HG03342 (cell line): ENCODE results near the gene PLCXD1.
"Not testable (repeated sequence)": the region's sequence is repeated elsewhere in the genome, so short reads cannot be mapped to it uniquely, and the experiment has no call there.

ENCODE experiments used
- ATAC-seq: cut with Tn5 transposase; IDR thresholded peaks from one replicate; pipeline ENCODE4 v1.9.1; 2021; ENCODE audit warnings: mild to moderate bottlenecking, moderate library complexity; ENCODE audit not compliant: unreplicated experiment

Gene PLCXD1

DNA sequence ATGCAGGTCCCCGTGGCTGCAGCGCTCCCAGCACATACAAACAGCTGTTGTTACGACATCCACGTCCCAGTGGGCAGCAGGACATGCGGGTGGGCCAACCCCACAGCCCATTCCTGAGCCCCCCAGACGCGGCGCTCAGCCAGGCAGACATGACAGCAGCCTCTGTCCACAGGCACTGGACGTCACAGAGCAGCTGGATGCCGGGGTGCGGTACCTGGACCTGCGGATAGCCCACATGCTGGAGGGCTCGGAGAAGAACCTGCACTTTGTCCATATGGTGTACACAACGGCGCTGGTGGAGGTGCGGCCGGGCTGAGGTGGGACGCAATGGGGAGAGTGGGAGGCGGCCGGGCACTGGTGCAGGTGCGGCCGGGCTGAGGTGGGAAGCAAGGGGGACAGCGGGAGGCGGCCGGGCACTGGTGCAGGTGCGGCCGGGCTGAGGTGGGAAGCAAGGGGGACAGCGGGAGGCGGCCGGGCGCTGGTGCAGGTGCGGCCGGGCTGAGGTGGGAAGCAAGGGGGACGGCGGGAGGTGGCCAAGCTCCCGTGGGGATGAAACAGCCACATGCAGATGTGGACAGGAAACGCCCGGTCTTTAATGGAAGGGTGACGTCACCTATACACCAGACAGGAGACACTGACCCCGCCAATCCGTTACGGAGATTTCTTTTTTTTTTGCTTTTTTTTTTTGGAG lies 9.4 kb downstream of the PLCXD1 start:
- ATAC-seq = no peak

DNA sequence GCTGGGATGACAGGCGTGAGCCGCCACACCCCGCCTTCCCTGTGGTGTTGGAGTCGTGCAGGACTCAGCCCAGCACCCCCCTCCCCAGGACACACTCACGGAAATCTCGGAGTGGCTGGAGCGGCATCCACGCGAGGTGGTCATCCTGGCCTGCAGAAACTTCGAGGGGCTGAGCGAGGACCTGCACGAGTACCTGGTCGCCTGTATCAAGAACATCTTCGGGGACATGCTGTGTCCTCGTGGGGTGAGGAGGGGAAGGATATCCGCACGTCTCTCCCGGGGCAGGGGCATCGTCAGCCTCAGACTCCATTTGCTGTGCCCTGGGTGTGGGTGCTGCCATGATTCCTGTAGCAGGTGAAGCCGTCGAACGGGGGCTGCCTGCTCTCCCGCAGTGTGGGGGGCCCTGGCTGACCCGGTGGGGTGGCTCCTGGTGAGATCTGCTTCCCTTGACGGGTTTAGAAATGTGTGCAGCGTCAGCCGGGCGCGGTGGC lies 10.3 kb downstream of the PLCXD1 start:
- no peak for ATAC-seq

DNA sequence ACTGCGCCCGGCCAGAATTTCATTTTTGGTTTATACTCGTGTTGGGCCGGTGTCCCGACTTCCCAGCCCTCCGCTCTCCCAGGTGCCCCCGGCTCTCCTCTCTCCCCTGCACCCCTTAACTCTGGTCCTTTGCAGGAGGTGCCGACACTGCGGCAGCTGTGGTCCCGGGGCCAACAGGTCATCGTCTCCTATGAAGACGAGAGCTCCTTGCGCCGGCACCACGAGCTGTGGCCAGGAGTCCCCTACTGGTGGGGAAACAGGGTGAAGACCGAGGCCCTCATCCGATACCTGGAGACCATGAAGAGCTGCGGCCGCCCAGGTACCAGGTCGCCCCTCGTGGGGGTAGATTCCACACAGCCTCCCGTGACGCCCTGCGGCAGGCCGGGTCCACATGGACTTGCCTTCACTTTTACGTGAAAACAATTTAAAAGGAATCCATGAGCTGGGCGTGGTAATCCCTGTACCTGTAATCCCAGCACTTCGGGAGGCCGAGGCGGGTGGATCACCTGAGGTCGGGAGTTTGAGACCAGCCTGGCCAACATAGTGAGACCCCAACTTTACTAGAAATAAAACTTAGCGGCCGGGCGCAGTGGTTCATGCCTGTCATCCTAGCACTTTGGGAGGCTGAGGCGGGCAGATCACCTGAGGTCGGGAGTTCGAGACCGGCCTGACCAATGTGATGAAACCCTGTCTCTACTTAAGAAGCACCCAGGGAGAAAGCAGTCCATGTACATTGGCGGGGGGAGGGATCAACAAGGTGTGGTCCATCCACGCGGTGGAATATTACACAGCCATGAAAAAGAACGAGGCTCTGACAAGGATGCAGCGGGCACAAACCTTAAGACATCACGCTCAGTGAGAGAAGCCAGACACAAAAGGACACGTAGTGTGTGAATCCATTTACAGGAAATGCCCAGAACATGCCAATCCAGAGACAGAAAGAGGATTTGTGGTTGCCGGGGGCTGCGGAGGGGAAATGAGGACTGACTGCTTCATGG lies 12.0 kb downstream of the PLCXD1 start:
- no peak for ATAC-seq

DNA sequence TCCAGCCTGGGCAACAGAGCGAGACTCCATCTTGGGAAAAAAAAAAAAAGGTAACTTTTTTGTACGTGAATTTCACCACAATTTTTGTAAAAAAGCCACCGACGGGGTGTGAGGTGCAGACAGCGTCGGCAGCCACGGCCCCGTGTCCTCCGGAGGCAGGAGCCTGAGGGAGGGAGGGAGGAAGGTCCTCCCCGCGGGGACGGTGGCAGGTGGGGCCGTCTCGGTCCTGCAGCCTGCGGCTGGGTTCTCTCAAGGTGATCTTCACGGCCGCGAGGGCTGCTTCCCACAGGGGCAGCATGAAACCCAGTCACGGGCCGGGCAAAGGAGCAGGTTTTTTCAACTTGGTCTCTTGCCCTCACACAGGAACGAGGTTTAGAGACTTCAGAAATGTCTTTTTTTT lies 14.0 kb downstream of the PLCXD1 start:
- no peak for ATAC-seq

DNA sequence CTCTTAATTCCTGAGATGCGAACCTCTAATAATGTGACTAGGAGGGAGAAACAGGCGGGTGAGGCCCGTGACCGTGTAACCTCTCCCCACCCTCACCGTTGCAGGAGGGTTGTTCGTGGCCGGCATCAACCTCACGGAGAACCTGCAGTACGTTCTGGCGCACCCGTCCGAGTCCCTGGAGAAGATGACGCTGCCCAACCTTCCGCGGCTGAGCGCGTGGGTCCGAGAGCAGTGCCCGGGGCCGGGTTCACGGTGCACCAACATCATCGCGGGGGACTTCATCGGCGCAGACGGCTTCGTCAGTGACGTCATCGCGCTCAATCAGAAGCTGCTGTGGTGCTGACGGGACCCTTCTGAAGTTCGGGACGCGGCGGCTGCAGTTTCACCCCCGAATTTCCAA lies 17.8 kb downstream of the PLCXD1 start:
- no peak for ATAC-seq

DNA sequence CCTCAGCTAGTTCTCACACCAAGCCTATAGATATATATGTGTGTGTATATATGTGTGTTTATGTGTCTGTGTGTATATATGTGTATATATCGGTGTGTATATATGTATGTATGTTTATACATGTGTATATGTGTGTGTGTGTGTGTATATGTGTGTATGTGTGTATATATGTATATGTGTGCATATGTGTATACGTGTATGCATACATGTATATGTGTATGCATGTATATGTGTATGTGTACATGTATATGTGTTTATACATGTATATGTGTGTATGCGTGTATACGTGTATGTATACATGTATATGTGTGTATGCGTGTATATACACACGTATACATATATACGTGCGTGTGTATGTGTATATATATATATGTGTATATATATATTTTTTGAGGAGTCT lies 19.2 kb downstream of the PLCXD1 start:
- no peak for ATAC-seq

DNA sequence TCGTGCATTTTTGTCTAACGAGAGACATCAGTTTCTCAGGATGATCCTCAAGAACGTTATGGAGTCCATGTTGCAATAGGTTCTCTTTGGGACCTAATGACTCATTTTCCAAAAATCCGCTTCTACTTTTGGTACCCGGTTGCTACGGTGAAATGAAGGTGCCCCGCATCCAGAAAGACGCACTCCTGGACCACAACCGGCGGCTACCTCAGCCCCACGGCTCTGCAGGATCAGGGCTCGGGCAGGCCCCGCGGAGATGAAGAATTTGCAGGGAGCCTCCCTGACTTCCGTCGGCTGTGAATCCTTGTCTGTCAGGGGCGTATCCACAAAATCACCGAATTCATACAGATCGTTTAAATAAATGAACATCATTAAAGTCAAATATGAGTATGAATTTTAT lies 21.8 kb downstream of the PLCXD1 start:
- no peak for ATAC-seq

DNA sequence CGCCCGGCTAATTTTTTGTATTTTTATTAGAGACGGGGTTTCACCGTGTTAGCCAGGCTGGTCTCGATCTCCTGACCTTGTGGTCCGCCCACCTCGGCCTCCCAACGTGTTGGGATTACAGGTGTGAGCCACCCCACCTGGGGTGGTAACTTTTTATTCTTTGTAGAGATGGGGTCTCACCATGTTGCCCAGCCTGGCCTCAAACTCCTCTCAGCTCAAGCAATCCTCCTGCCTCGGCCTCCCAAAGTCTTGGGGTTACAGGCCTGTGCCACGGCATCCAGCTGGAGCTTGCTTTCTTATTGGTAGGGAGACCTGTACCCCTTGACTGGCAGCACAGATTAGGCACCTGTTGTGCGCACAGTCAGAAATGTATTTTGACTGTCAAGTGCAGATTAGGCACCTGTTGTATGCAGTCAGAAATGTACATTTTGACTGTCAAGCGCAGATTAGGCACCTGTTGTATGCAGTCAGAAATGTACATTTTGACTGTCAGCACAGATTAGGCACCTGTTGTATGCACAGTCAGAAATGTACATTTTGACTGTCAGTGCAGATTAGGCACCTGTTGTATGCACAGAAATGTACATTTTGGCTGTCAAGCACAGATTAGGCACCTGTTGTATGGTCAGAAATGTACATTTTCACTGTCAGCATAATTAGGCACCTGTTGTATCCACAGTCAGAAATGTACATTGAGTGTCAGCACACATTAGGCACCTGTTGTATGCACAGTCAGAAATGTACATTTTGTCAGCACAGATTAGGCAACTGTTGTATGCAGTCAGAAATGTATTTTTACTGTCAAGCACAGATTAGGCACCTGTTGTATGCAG lies 24.8 kb downstream of the PLCXD1 start:
- ATAC-seq = not testable (repeated sequence)

DNA sequence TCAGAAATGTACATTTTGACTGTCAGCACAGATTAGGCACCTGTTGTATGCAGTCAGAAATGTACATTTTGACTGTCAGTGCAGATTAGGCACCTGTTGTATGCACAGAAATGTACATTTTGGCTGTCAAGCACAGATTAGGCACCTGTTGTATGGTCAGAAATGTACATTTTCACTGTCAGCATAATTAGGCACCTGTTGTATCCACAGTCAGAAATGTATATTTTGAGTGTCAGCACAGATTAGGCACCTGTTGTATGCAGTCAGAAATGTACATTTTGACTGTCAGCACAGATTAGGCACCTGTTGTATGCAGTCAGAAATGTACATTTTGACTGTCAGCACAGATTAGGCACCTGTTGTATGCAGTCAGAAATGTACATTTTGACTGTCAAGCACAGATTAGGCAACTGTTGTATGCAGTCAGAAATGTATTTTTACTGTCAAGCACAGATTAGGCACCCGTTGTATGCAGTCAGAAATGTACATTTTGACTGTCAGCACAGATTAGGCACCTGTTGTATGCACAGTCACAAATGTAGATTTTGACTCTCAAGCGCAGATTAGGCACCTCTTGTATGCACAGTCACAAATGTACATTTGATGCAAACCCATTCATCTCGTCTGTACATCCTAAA lies 25.6 kb downstream of the PLCXD1 start:
- not testable (repeated sequence) for ATAC-seq

DNA sequence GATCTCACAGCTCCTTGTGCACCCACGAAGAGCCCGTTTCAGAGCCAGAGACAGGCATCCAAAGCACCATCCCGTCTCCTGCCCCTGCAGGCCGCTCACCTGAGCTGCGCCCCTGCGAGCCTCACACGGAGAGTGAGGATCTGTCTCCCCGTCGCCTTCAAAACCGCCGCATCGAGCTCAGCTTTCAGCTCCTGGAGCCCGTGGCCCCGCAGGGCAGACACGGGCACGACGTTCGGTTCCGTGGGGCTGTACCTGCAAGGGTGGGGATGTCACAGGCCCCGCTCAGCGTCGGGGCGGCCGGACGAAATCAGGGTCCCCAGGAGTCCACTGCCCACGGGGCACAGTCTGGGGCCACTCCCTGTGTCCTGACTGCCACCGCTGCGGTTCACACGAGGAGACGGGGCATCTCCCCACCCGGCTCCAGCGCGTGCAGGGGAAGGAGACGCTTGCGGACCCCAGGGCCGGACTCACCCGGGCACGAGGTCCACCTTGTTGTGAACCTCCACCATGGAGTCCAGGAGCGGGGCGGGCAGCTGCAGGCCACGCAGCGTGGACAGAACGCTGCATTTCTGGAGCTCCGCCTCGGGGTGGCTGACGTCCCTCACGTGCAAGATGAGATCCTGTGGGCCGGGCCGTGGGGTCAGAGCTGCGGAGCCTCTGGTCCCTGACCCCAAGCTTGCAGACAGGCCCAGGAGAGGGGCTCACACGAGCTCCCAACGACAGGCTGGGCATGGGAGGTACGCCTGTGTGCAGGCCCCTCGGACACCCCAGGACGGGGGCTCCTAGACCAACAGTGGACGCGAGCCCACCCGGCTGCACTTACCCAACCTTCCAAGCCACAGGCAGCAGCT lies 26.3 kb downstream of the PLCXD1 start:
- no peak for ATAC-seq

DNA sequence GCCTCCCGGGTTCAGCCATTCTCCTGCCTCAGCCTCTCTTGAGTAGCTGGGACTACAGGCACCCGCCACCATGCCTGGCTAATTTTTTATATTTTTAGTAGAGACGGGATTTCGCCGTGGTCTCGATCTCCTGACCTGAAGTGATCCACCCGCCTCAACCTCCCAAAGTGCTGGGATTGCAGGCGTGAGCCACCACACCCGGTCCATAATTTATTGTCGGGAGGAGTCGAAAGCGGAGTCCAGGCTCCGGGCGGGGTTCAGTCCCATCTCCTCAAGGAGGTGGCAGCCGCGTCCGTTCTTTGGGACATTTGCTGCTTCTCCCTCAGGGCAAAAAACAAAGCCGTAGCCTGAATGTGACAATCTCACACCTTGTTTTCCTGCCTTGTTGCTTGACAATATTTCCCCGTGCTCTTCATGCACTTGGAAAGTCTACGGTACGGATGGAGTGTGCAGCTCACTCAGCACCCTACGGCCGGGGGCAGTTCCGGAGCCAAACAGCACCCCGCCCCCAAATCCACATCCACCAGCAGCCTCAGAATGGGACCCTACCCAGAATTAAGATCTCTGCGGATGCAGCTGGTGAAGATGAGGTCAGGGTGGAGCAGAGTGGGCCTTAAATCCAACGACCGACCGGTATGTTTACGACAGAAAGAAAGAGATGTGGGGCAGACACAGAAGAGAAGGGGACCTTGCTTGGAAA lies 27.8 kb downstream of the PLCXD1 start:
- no peak for ATAC-seq

DNA sequence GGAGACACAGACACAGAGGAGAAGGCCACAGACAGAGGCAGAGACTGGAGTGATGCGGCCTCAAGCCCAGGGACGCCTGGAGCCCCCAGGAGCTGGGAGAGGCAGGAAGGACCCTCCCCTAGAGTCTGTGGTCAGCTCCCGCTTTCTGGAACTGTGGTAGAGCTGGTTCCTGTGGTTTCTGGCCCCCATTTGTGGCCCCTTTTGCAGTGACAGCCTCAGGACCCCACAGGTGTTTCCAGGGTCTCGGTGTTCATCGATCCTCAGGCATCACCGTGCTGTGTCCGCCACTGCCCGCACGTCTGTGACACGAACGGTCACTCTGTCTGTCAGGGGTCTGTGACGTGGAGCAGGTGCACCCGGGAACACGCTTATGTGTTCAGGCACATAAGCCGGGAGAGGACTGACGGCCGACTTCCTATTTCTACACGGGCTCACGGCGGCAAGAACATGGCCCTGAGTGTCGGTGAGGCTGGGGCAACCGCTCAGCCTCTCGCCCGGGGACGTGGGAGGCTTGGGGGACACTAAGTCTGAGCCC lies 29.5 kb downstream of the PLCXD1 start:
- ATAC-seq = no peak

DNA sequence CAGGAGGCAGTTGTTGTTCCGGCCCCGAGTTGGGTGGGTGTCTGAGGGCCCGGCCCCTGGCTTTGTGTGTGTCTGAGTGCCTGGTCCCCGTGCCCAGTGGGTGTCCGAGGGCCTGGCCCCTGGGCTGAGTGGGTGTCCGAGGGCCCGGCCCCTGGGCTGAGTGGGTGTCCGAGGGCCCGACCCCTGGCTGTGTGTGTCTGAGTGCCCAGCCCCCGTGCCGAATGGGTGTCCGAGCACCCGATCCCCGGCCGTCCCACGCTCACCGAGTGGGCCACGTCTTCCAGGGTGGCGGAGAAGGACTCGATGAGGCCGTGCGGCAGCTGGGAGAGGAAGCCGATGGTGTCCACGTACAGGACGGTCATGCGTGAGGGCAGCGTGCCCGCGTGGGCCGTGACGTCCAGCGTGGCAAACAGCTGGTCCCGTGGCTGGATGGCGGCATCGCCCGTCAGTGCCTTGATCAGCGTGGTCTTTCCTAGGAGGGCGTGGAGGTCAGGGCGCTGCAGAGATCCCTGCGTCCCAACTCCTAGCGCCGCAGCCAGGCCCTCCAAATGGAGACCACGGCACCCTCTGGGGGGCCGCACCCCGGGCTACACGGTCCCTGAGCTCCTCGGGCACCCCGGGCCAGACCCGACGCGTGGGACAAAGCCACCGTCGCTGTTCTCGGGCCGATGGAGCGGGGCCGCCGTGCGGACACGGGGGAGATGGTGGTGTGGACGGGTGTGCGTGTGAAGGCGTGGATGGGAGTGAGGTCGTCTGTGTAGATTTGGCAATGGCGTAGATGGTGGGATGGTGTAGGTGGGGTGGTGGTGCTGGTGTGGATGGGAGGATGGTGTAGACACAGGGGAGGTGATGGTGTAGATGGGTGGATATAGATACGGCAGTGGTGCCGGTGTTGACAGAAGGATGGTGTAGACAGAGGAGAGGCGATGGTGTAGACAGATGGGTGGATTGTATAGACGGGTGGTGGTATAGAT lies 30.3 kb downstream of the PLCXD1 start:
- ATAC-seq = no peak

DNA sequence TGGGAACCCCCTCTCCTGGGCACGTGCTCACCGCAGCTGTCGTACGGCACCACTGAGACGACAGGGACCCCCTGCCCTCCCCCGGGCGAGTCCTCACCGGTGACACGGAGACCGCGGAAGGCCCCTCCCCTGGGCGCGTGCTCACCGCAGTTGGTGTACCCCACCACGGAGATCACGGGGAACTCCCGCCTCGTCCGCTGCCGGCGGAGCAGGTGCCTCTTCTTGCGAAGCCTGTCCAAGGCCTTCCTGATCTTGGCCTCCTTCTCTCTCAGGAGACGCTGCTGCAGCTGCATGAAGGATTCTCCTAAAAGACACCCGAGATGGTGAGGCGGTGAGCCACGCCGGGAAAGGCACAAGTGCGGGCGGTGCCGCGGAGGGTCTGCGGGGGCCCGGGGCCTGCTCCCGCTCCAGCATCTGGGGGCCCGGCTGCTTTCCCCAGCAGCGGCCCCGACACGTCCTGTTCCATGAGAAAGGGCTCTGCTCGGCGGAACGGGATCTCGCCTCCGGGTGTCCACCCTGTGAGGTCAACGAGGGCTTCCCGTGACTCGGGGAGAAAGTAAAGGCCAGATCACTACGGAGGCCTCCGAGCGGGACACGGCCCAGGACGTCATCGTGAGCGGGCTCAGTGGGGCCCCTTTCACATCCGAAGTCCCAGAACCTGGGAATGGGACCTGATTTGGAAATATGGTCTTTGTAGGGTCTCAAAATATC lies 31.6 kb downstream of the PLCXD1 start:
- ATAC-seq = no peak

DNA sequence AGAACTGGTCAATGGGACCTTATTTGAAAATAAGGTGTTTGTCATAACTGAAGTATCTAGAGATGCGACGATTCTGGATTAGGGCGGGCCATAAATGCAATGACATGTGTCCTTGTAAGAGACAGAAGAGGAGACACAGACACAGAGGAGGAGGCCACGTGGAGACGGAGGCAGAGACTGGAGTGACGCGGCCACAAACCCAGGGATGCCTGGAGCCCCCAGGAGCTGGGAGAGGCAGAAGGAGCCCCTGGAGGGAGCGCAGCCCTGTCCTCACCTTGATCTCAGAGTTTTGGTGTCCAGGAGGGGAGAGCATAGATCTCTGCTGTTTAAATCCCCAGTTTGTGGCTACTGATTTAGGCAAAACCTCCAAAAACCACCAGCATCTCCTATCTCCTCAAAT lies 32.4 kb downstream of the PLCXD1 start:
- no peak for ATAC-seq

DNA sequence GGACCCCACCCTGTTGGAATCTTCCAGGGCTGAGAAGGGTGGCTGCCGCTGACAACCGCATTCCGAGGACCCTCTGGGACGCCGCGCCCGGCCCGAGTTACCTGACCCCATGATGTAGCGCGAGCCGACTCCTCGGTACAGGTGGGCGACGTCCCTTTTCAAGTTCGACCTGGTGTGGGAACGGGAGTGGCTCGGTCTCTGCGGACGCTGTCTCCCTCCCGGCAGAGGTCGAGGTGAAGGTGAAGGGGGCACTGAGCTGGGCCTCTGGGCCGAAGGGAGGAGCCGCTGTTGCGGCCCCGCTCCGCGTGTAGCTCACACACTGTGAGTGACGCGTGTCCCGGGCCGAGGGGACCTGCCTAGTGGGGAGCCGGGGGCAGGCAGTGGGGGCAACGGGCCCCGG lies 32.9 kb downstream of the PLCXD1 start:
- no peak for ATAC-seq
